HG02870 (cell line): ENCODE results near the gene PCDHB3.
"Not testable (repeated sequence)": the region's sequence is repeated elsewhere in the genome, so short reads cannot be mapped to it uniquely, and the experiment has no call there.

Experiments
- ATAC-seq: cut with Tn5 transposase; IDR thresholded peaks from one replicate; pipeline ENCODE4 v1.9.1; 2021; ENCODE audit warnings: mild to moderate bottlenecking, moderate library complexity; ENCODE audit not compliant: unreplicated experiment

Gene PCDHB3

GRCh38 chr5:141100243-141100805 lies at the start of gene PCDHB3:
Gene PCDHB3 (plus strand): TSS chr5:141100473. CDS start chr5:141100650, 177 bp downstream.
- no peak for ATAC-seq

- no peak for ATAC-seq
These were observed 49.4 kb upstream of the PCDHB3 start, which contains the start of gene PCDHB1 for GRCh38 chr5:141050622-141051520. Gene PCDHB1 (plus strand): TSS chr5:141051374. CDS start chr5:141051471, 97 bp downstream.

- no peak for ATAC-seq
These were observed 48.8 kb upstream of the PCDHB3 start for GRCh38 chr5:141051521-141051866.

GRCh38 chr5:141077826-141078225 lies 22.4 kb upstream of the PCDHB3 start:
- no peak for ATAC-seq

- no peak for ATAC-seq
These were observed 18.0 kb upstream of the PCDHB3 start for GRCh38 chr5:141082228-141082627.

GRCh38 chr5:141084487-141084989 lies 15.7 kb upstream of the PCDHB3 start:
- no peak for ATAC-seq

- no peak for ATAC-seq
These were observed 5.6 kb upstream of the PCDHB3 start, which contains the start of gene PCDHB2 for GRCh38 chr5:141094481-141095262. Gene PCDHB2 (plus strand): TSS chr5:141094615. CDS start chr5:141094791, 176 bp downstream.

GRCh38 chr5:141095263-141095641 lies 5.0 kb upstream of the PCDHB3 start:
- no peak for ATAC-seq

GRCh38 chr5:141096181-141096580 lies 4.1 kb upstream of the PCDHB3 start:
- not testable (repeated sequence) for ATAC-seq

GRCh38 chr5:141096586-141096985 lies 3.7 kb upstream of the PCDHB3 start:
- ATAC-seq, result not testable (repeated sequence)

- ATAC-seq, result no peak
These were observed 786 bp downstream of the PCDHB3 start for GRCh38 chr5:141101059-141101458.

- ATAC-seq, result not testable (repeated sequence)
These were observed 1.8 kb downstream of the PCDHB3 start for GRCh38 chr5:141102070-141102469.

GRCh38 chr5:141102471-141102870 lies 2.2 kb downstream of the PCDHB3 start:
- ATAC-seq, result not testable (repeated sequence)

- ATAC-seq, result no peak
These were observed 5.1 kb downstream of the PCDHB3 start for GRCh38 chr5:141105350-141105749.

GRCh38 chr5:141119250-141119649 lies 19.0 kb downstream of the PCDHB3 start:
- no peak for ATAC-seq

- no peak for ATAC-seq
These were observed 21.3 kb downstream of the PCDHB3 start, which contains the start of gene PCDHB4 for GRCh38 chr5:141121563-141121962. Gene PCDHB4 (plus strand): TSS chr5:141121818. CDS start chr5:141121999, 181 bp downstream.

GRCh38 chr5:141121985-141122384 lies 21.7 kb downstream of the PCDHB3 start:
- ATAC-seq, result no peak

- not testable (repeated sequence) for ATAC-seq
These were observed 23.3 kb downstream of the PCDHB3 start for GRCh38 chr5:141123396-141124135.

GRCh38 chr5:141127305-141127704 lies 27.0 kb downstream of the PCDHB3 start:
- ATAC-seq, result no peak

- no peak for ATAC-seq
These were observed 34.9 kb downstream of the PCDHB3 start, which contains the start of gene PCDHB5 for GRCh38 chr5:141135030-141135717. Gene PCDHB5 (plus strand): TSS chr5:141135206. CDS start chr5:141135435, 229 bp downstream.
